HG03521 (cell line): ENCODE data around the gene ATP8B3.

ENCODE experiments used
- ATAC-seq: cut with Tn5 transposase; IDR thresholded peaks from one replicate; pipeline ENCODE4 v1.9.1; 2021; ENCODE audit warnings: mild to moderate bottlenecking, moderate library complexity; ENCODE audit not compliant: unreplicated experiment

ATP8B3 gene

DNA sequence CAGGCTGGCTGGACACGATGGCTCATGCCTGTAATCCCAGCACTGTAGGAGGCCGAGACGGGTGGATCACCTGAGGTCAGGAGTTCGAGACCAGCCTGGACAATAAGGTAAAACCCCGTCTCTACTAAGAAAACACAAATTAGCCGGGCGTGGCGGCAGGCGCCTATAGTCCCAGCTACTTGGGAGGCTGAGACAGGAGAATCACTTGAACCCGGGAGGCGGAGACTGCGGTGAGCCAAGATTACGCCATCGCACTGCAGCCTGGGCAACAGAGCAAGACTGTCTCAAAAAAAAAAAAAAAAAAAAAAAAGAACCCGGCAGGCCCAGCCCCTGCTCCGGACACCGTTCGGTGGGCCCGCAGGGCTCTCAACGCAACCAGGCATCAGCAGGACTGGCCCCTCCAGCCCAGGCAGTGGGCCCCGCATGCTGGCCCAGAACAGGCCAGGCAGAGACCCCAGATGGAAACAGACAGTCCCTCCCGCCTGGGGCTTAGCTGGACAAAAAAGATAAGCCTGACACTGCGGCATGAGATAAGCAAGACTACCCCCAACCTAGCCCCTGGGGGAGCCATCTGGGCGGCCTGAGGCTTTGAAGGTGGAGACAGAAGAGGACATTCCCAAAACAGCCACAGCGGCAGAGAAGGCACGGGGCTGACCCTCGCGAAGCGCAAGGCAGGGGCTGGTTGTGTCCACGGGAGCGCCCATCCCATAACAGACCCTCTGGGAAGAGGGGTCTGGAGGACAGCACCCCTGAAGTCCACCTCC is 24.6 kb upstream of the ATP8B3 start:
- no peak for ATAC-seq

- no peak for ATAC-seq
These were observed 21.5 kb upstream of the ATP8B3 start for GRCh38 chr19:1833540-1833939.

- no peak for ATAC-seq
These were observed 20.1 kb upstream of the ATP8B3 start for GRCh38 chr19:1832046-1832663.

DNA sequence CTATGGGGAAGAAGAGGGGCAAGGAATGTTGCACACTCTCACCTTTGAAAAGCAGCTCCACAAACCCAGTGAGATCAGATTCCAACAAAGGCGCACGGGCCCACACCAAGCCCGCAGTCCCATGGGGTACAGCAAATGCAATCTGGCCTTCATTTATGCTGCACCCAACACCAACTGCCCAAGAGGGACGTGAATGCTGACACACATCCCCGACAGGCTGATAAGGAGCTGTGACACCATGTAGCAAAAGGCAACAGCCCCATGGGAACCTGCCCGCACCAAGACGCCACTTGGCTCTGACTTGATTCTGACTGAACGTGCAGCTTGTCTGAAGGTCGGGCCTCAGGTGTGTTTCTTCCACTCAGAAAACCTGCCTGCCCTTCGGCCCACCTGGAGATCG is 18.9 kb upstream of the ATP8B3 start:
- ATAC-seq = no peak

DNA sequence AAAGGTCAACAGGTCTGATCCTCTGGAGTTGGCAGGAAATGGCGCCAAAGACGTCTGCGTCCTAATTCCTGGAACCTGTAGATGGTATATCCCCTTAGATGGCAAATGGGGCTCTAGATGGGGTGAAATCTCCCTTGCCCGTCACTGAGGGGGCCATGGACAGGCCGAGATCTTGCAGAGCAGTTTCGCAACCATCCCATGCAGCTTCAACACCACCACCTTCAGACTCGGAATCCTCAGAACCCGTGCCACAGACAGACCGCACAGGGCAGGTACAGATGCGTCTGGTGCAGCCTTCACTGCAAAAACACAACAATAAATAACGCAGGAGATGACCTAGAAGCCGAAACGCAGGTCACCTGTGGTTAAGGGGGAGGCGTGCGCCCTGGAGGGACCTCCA is 18.5 kb upstream of the ATP8B3 start:
- no peak for ATAC-seq

DNA sequence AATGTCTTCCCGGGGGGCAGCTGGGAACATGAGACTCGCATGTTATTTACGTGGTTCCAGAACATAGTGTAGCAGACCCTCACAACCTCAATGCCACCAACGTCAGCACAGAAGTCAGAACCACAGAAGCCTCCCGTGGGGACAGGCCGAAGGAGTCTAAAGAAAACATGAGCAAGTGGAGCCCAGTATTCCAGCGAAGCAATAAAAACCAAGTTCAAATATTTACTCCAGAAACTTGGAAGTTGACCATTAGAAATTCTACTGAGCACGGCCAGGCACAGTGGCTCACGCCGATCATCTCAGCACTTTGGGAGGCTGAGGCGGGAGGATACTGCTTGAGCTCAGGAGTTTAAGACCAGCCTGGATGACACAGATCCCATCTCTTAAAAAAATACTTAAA is 17.9 kb upstream of the ATP8B3 start:
- no peak for ATAC-seq

GRCh38 chr19:1828279-1829238 is 16.5 kb upstream of the ATP8B3 start:
- no peak for ATAC-seq

DNA sequence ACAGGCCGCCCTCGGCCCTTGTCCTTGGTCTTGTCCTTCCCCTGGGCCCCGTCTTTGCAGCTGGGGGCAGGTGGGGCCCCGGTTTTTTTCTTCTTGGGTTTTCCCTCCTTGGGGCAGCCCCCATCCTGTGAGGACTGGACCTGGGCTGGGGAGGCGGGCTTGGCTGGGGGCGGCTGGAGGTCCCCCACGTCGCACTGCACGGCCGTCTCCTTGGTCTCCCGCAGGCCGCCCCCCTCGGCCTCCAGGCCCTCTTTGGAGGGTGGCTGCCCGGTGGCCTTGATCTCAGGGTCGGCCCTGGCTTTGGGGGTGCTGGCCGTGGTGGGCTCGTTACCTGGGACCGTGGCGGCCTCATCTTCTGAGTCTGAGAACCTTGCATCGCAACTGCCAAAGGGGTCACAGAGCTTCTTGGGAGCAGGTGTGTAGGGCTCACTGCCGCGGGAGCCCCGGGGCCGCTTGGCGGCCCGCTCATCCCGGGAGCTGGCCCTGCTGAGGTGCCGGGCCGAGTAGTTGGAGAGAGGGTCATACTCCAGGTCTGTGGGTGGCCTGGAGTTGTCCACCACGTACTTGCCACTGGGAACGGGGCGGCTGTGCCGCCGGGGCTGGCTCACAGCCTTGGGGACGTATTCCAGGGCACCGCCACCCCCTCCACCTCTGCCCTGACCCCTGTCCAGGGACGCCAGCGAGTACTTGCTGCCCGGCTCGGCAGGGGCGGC is 15.6 kb upstream of the ATP8B3 start:
- no peak for ATAC-seq

DNA sequence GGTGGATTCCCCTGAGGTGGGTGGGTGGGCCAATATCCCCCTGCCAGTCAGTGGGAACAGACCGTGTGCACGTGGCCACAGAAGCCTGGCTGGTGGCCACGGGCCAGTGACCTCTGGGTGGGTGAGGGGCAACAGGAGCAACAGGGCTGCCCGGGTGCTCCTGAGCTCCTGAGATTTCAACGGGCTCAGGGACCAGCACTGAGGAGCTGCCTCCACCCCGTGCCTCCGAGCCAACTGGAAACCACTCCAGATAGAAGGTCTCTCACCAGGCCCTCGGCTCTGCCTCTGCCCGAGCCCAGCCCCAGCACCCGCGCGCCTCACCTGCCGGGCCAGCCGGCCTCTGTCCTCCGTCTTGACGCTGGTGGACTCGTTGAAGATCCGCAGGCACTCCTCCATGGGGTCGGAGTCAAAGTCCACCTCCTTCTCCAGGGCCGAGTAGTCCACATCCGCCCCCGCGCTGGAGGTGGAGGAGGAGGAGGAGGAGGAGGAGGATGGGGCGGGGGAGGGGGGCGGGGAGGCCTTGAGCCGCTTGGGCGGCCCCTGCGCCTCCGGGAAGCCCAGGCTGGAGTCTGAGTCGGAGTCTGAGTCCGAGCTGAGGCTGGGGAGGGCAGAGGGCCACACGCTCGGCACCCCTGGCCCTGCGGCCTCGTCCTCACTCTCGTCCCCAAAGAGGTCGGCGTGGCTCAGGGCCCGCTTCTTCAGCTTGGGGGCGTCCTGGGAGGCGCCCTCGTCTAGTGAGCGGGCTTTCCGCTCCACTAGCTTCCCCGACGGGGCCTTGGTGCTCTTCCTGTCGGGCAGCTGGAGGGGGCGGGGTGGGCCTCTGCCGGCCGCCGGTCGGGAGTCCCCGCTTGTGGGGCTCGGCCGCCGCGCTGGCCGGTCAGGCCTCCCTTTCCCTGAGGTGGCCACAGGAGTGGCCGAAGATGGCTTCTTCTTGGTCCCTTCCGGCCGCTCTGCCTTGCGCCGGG is 14.8 kb upstream of the ATP8B3 start:
- ATAC-seq = no peak

- ATAC-seq = no peak
These were observed 14.0 kb upstream of the ATP8B3 start for GRCh38 chr19:1825909-1826556.

DNA sequence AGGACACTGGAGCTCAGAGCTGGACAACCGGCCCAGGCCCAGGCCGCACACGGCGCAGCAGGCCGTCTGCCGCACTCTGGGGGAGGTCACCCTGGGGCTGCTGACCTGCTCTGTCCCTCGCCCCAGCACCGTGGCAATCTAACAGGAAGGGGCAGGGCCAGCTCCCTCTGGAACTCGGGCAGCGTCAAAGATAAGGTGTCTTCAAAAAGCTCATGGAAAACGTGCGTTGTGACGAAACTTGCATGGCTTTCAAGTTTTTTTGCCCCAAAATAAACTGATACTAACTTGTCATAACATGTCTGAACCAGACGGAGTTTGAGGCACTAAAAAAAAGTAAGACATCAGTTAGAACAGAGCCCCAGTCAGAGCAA is 12.2 kb upstream of the ATP8B3 start:
- ATAC-seq = no peak

- ATAC-seq = no peak
These were observed 11.6 kb upstream of the ATP8B3 start for GRCh38 chr19:1823539-1824251.

DNA sequence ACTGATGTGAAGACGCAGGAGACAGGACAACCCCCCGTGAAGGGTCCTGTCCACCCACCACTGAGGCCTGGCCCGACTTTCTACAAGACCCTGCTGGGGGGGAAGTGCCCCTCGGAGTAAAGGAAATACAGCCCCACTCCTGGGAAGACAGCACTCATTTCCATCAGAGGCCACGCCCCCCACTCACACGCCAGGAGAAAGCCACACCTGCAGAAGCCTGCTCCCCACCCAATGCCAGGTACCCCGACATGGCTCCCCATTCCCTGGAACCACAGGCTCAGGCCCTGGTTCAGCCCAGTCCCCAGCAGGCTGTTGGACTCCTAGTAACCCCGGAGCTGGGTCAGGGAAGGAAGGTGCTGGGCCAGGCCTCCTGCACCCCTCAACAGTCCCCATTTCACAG is 10.9 kb upstream of the ATP8B3 start:
- no peak for ATAC-seq

DNA sequence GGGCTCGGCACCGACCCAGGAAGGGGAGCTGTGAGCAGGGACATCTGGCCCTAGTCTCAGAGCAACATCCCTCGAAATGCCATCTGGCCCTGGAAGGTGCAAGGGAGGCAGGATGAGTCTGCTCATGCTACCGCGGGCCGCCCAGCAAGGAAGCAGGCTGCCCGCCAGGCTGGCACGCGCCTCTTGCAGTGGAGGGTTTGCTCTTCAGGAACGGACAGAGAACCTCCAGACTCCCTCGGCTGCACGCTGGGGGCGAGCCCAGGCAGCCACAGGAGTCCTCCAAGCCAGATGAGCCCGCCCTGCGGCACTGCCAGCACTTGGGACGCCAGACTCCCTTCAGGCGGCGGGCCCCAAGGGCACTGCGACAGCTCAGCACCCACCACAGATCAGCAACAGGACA is 10.1 kb upstream of the ATP8B3 start:
- ATAC-seq = no peak

DNA sequence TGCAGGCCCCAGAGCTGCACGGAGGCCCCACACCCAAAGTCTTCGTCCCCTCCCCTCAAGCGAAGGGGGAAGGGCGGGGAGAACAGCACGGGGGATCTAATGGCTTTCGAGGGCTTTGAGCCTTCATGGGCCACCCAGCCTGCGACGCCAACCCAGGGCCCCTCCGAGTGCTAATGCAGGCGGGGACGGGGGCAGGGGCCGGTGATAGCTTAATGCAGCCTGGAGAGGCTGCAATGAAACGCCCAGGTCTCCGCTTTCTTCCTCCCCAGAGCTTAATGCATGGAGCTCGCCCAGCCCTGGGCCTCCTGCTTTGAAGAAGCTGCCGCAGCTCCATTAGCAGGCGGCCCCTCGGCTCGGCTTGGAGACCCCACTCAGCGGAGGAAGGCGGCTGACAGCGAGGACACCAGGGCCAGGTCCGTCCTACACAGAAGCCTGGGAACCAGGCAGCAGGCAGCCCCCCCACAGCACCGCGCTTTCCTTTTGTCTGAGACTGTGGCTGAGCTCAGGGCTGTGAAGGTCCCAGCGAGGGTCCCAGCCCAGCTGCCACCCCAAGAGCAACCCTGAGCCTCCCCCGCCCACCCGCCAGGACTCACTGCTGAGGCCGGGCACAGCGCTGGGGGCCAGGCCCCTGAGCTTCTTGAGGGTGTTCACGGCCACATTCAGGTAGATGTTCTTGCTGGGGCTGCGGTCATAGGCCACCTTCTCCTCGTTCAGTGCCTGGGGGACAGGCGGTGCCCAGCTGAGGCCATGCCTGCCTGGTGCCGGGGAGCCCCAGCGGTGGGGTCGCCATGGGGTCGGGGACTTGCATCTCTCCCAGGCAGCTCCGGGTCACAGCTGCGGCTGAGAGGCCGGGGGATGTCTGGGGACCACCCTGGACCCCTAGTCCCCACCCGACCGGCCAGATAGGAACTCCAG is 7.5 kb upstream of the ATP8B3 start:
- no peak for ATAC-seq

DNA sequence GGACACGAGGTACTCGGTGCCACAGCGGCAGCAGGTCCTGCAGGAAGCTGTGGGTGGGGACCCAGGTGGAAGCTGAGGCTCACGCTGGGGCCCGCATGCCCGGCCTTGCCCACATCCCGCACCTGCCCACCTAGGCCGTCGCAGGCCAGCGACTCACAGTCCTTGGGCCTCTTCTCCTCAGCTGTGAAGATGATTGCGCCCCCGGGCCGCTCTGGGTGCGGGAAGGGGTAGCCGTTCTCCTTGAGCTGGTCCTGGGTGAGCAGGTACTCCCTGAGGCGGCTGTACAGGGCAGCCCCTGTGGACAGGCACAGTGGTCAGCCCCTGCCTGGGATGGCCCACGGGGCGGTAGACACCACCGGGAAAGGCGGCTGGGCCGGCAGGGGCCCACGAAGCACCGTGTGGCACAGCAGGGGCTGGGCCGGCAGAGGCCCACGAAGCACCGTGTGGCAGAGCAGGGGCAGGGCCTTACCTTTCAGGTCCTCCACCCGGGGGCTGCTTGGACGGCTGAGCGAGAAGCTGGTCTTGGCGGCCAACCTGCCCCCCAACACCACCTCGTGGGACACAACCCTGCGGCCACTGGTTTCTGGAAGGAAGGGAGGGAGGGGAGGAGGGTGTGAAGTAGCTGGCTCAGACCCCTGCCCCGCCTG is 6.6 kb upstream of the ATP8B3 start:
- ATAC-seq = no peak

- ATAC-seq = no peak
These were observed 5.6 kb upstream of the ATP8B3 start for GRCh38 chr19:1817553-1818179.
